RWPE2 (cell line): Measurements from ENCODE around the gene CCSAP.

ENCODE experiments used
- ATAC-seq: fragments of 200-7000 bp; cut with Tn5 transposase; 3 replicates; pipeline ENCODE4 v1.9.1; 2021; ENCODE audit warnings: low read depth
- DNase-seq: peaks from one replicate; pipeline ENCODE4 v3.0.0-alpha.2; 2020; ENCODE audit warnings: low spot score
- H3K27ac ChIP-seq: fragments of 450-650 bp; 2 replicates; pipeline ENCODE4 v1.5.1; 2017; ENCODE audit warnings: mild to moderate bottlenecking; ENCODE audit not compliant: poor library complexity, severe bottlenecking
- H3K27me3 ChIP-seq: fragments of 250-450 bp; sonication (Bioruptor Pico); 2 replicates; pipeline ENCODE4 v1.5.1; 2021; ENCODE audit warnings: mild to moderate bottlenecking, moderate library complexity; ENCODE audit not compliant: insufficient read depth, poor library complexity, severe bottlenecking
- H3K36me3 ChIP-seq: fragments of 250-450 bp; sonication (Bioruptor Pico); 2 replicates; pipeline ENCODE4 v1.5.1; 2020; ENCODE audit warnings: low read depth, mild to moderate bottlenecking, moderate library complexity
- H3K4me1 ChIP-seq: fragments of 250-450 bp; sonication (Bioruptor Pico); 2 replicates; pipeline ENCODE4 v1.5.1; 2021; ENCODE audit warnings: mild to moderate bottlenecking, moderate library complexity; ENCODE audit not compliant: insufficient read depth, poor library complexity, severe bottlenecking
- H3K4me3 ChIP-seq: fragments of 250-450 bp; sonication (Bioruptor Pico); 2 replicates; pipeline ENCODE4 v1.5.1; 2021; ENCODE audit warnings: mild to moderate bottlenecking, moderate library complexity; ENCODE audit not compliant: severe bottlenecking
- H3K9me3 ChIP-seq: fragments of 250-450 bp; sonication (Bioruptor Pico); 2 replicates; pipeline ENCODE4 v1.5.1; 2021; ENCODE audit warnings: mild to moderate bottlenecking, moderate library complexity; ENCODE audit not compliant: severe bottlenecking
- TF ChIP-seq, protein P1 (sequence below): fragments of 450-650 bp; IDR thresholded peaks from one replicate; pipeline ENCODE4 v1.5.1; 2017; ENCODE audit warnings: mild to moderate bottlenecking, moderate library complexity; ENCODE audit not compliant: poor library complexity, severe bottlenecking

The CCSAP gene

DNA sequence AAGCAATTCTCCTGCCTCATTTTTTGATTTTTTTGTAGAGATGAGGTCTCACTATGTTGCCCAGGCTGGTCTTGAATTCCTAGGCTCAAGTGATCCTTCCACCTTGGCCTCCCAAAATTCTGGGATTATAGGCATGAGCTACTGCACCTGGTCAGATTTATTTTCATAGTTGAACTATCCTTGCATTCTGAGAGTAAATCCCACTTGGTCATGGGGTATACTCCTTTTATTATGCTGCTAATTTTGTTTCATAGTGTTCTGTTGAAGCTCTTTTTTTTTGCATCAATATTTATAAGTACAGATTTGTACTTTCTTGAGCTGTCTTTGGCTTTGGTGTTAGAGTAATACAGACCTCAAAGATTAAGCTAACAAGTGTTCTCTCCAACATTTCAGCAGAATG lies 12.8 kb upstream of the CCSAP start:
- no peaks in the 10 kb centered on the region for H3K36me3 ChIP-seq
- H3K27me3 ChIP-seq, result no peaks in the 10 kb centered on the region
- H3K4me1 ChIP-seq, result no peaks in the 10 kb centered on the region
- H3K9me3 ChIP-seq, result no peaks in the 10 kb centered on the region
- DNase-seq (no peak), ATAC-seq (no peak)
- TF ChIP-seq, protein P1, sequence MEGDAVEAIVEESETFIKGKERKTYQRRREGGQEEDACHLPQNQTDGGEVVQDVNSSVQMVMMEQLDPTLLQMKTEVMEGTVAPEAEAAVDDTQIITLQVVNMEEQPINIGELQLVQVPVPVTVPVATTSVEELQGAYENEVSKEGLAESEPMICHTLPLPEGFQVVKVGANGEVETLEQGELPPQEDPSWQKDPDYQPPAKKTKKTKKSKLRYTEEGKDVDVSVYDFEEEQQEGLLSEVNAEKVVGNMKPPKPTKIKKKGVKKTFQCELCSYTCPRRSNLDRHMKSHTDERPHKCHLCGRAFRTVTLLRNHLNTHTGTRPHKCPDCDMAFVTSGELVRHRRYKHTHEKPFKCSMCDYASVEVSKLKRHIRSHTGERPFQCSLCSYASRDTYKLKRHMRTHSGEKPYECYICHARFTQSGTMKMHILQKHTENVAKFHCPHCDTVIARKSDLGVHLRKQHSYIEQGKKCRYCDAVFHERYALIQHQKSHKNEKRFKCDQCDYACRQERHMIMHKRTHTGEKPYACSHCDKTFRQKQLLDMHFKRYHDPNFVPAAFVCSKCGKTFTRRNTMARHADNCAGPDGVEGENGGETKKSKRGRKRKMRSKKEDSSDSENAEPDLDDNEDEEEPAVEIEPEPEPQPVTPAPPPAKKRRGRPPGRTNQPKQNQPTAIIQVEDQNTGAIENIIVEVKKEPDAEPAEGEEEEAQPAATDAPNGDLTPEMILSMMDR, result no peak
- no peak overlapping the region for H3K4me3 ChIP-seq
- no peak overlapping the region for H3K27ac ChIP-seq

DNA sequence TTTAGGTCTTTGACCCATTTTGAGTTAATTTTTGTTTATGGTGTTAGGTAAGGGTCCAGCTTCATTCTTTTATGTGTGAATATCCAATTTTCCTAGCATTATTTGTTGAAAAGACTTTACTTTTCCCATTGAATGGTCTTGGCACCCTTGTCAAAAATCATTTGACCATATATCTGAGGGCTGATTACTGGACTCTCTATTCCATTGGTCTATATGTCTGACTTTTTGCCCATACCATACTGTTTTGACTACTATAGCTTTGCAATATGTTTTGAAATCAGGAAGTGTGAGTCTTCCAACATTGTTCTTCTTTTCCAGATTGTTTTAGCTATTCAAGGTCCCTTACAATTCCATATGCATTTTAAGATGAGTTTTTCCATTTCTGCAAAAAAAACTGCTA lies 11.4 kb upstream of the CCSAP start:
- Histone ChIP-seq H3K9me3 (no peaks in the 10 kb centered on the region), H3K4me3 (no peak overlapping the region), H3K4me1 (no peaks in the 10 kb centered on the region), H3K36me3 (no peaks in the 10 kb centered on the region), H3K27me3 (no peaks in the 10 kb centered on the region), H3K27ac (no peak overlapping the region)
- TF ChIP-seq, protein P1, result no peak
- ATAC-seq (no peak), DNase-seq (no peak)

DNA sequence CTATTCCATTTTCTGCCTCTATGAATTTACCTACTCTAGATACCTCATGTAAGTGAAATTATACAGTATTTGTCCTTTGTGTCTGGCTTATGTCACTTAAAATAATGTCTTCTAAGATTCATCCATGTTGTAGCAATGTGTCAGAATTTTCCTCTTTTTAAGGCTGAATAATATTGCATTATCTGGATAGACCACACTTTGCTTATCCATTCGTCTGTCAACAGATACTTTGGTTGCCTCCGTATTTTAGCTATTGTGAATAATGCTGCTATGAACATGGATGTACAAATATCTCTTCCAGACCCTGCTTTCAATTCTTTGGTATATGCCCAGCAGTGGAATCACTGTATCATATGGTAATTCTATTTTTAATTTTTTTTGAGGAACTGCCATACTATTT lies 10.1 kb upstream of the CCSAP start:
- no peak for ATAC-seq
- H3K36me3 ChIP-seq, result no peaks in the 10 kb centered on the region
- no peaks in the 10 kb centered on the region for H3K4me1 ChIP-seq
- TF ChIP-seq, protein P1, result no peak
- no peak for DNase-seq
- no peak overlapping the region for H3K27ac ChIP-seq
- H3K4me3 ChIP-seq, result no peak overlapping the region
- H3K9me3 ChIP-seq, result no peaks in the 10 kb centered on the region
- H3K27me3 ChIP-seq, result no peaks in the 10 kb centered on the region

DNA sequence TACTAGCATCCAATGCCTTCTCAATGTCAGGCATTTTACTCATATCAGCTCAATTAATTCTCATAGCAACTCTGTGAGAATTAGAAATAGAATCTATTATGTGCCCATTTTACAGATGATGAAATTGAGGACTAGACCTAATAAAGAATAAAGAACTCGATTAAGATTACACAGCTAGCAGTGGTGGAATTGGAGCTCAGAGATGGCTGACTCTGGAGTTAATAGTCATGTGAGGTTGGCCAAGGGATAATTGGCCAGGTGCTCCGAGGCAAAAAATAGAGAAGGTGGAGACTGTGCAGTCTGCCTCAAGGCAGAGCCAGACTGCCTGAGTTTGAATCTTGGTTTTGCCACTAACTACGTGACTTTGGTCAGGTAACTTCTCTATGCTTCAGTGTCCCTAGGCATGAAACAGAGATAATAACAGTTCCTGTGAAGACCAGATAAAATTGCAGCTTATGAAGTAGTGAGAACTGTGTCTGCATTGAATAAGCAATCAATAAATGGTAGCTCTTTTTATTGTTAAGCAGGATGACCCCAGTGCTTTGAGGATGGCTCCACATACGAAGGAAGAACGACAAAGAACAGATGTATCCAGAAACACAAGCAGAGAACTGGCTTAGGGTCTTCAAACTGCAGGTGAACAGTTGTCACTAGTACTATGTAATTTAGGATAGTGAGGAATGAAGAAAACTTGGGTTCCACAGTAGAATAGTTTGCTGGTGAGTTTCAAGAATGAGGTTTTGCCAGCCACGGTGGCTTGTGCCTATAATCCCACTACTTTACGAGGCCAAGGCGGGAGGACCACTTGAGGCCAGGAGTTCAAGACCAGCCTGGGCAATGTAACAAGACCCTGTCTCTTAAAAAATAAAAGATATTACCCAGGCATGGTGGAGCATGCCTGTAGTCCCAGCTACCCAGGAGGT lies 6.9 kb upstream of the CCSAP start:
- DNase-seq (no peak), ATAC-seq (no peak)
- Histone ChIP-seq H3K36me3 (no peaks in the 10 kb centered on the region), H3K27me3 (no peaks in the 10 kb centered on the region), H3K4me1 (no peaks in the 10 kb centered on the region), H3K9me3 (no peaks in the 10 kb centered on the region), H3K27ac (no peak overlapping the region), H3K4me3 (no peak overlapping the region)
- TF ChIP-seq, protein P1, result no peak

DNA sequence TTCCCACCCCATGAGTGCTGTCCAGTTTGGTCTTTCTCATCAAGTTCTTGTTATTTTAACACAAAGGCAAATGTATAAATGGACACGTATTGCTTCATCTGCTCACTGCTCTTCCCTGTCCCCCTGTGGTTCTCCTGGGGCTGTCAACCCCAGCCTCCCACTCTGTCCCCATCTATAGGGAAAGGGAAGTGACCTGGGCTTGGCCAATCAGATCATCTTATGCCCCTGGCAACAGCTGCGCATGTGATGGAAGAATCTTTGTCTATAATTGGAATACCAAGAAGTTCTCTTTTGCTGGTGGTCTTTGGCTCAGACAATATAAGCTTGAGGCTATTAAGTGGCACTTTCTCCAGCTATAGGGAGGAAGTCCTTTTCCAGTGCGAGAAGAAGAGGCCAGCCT lies 4.7 kb upstream of the CCSAP start:
- no peak for DNase-seq
- ATAC-seq, result no peak
- no peak overlapping the region for H3K27ac ChIP-seq
- H3K27me3 ChIP-seq, result no peaks in the 10 kb centered on the region
- H3K4me1 ChIP-seq, result no peaks in the 10 kb centered on the region
- H3K36me3 ChIP-seq, result no peaks in the 10 kb centered on the region
- H3K4me3 ChIP-seq, result no peak overlapping the region
- no peaks in the 10 kb centered on the region for H3K9me3 ChIP-seq
- TF ChIP-seq, protein P1, result no peak
